IMR-90 (cell line): Measurements from ENCODE around the gene FAIM2. TPM values are rescaled to one million over a fixed set of nuclear protein-coding genes. Genes with fewer than 3 reads are reported as not detected.
A peak's percentile ranks its signal among the peaks of the same experiment; 100 is the strongest.

Source experiments
- ATAC-seq: fragments of 200-7000 bp; cut with Tn5 transposase; 2 replicates; pipeline ENCODE4 v1.9.1; 2020; ENCODE audit warnings: low read depth, mild to moderate bottlenecking, moderate library complexity
- BruUV-seq: library from RNA; stranded (reverse); fragments of 400-500 nt; replicated peaks from 2 replicates; lab custom pipeline; 2021; lab: Mats Ljungman, UMichigan
- CTCF ChIA-PET: fragments of 300-600 bp; formaldehyde crosslinking; extraction: SDS; loops from one replicate; lab custom pipeline; 2021; ENCODE audit warnings: antibody characterized with exemption; lab: Yijun Ruan, JAX
- POLR2A ChIA-PET: fragments of 300-600 bp; sonication (Branson Sonifier 250); formaldehyde crosslinking; loops from one replicate; lab custom pipeline; 2022; ENCODE audit warnings: antibody characterized with exemption; ENCODE audit not compliant: unreplicated experiment; lab: Charles Lee
- DNase-seq: peaks from one replicate; pipeline ENCODE4 v3.0.0; 2013
- H2AFZ ChIP-seq: replicated peaks from 2 replicates; pipeline ENCODE3; 2013; ENCODE audit warnings: low read length, mild to moderate bottlenecking; ENCODE audit not compliant: poor library complexity
- H2AK5ac ChIP-seq: 2 replicates; pipeline ENCODE4 v1.6.1; 2013; ENCODE audit warnings: low read depth, low read length, inconsistent platforms
- H2AK9ac ChIP-seq: replicated peaks from 2 replicates; pipeline ENCODE3; 2013; ENCODE audit warnings: mild to moderate bottlenecking, low read depth, low read length, moderate library complexity; ENCODE audit not compliant: poor library complexity
- H2BK120ac ChIP-seq: 2 replicates; pipeline ENCODE4 v1.6.1; 2013; ENCODE audit warnings: low read depth, low read length, inconsistent platforms
- H2BK15ac ChIP-seq: 3 replicates; pipeline ENCODE4 v1.6.1; 2013; ENCODE audit warnings: low read depth, low read length, inconsistent platforms
- H2BK20ac ChIP-seq: 2 replicates; pipeline ENCODE4 v1.6.1; 2013; ENCODE audit warnings: low read depth, mild to moderate bottlenecking, inconsistent platforms, low read length, moderate library complexity
- H2BK5ac ChIP-seq: 2 replicates; pipeline ENCODE4 v1.6.1; 2013; ENCODE audit warnings: mild to moderate bottlenecking, low read depth, low read length, inconsistent platforms; ENCODE audit not compliant: poor library complexity, severe bottlenecking
- H3K14ac ChIP-seq: replicated peaks from 2 replicates; pipeline ENCODE4 v1.6.1; 2013; ENCODE audit warnings: low read depth, low read length, inconsistent platforms
- H3K18ac ChIP-seq: 2 replicates; pipeline ENCODE4 v1.6.1; 2013; ENCODE audit warnings: low read depth, low read length, control low read depth
- H3K23ac ChIP-seq: 2 replicates; pipeline ENCODE4 v1.6.1; 2013; ENCODE audit warnings: low read depth, low read length, inconsistent platforms
- H3K27ac ChIP-seq: 2 replicates; pipeline ENCODE4 v1.5.1; 2013; ENCODE audit warnings: mild to moderate bottlenecking, control low read depth, low read length; ENCODE audit not compliant: insufficient read depth
- H3K27me3 ChIP-seq: 2 replicates; pipeline ENCODE4 v1.6.1; 2013; ENCODE audit warnings: low read length; ENCODE audit not compliant: control insufficient read depth, insufficient read depth
- H3K36me3 ChIP-seq: 2 replicates; pipeline ENCODE4 v1.6.1; 2013; ENCODE audit warnings: low read length, mixed read lengths; ENCODE audit not compliant: control insufficient read depth, insufficient read depth
- H3K4ac ChIP-seq: 2 replicates; pipeline ENCODE4 v1.6.1; 2013; ENCODE audit warnings: low read depth, low read length, inconsistent platforms
- H3K4me1 ChIP-seq: 2 replicates; pipeline ENCODE4 v1.6.1; 2013; ENCODE audit warnings: low read length, mixed read lengths; ENCODE audit not compliant: control insufficient read depth, insufficient read depth
- H3K4me2 ChIP-seq: 2 replicates; pipeline ENCODE4 v1.6.1; 2013; ENCODE audit warnings: low read depth, mild to moderate bottlenecking, control low read depth, low read length, moderate library complexity
- H3K4me3 ChIP-seq: 2 replicates; pipeline ENCODE4 v1.5.1; 2013; ENCODE audit warnings: low read depth, mild to moderate bottlenecking, control low read depth, low read length, moderate library complexity; ENCODE audit not compliant: insufficient read depth
- H3K56ac ChIP-seq: 2 replicates; pipeline ENCODE4 v1.6.1; 2013; ENCODE audit warnings: low read length, inconsistent platforms; ENCODE audit not compliant: insufficient read depth; ENCODE audit errors: extremely low read depth
- H3K79me1 ChIP-seq, 2 experiments: 2 replicates each; pipeline ENCODE4 v1.6.1; 2013; ENCODE audit warnings: low read length in 2 of 2, inconsistent platforms in 1 of 2, low read depth in 1 of 2
- H3K9ac ChIP-seq: 2 replicates; pipeline ENCODE4 v1.6.1; 2013; ENCODE audit warnings: low read depth, low read length, control low read depth
- H3K9me1 ChIP-seq: 2 replicates; pipeline ENCODE4 v1.6.1; 2013; ENCODE audit warnings: low read length, inconsistent platforms; ENCODE audit not compliant: insufficient read depth
- H3K9me3 ChIP-seq: 2 replicates; pipeline ENCODE4 v1.6.1; 2013; ENCODE audit warnings: low read length; ENCODE audit not compliant: control insufficient read depth, insufficient read depth
- H4K20me1 ChIP-seq: 2 replicates; pipeline ENCODE4 v1.6.1; 2013; ENCODE audit warnings: low read length, inconsistent platforms; ENCODE audit not compliant: insufficient read depth
- H4K5ac ChIP-seq: 2 replicates; pipeline ENCODE4 v1.6.1; 2013; ENCODE audit warnings: mild to moderate bottlenecking, low read depth, low read length, control low read depth
- H4K8ac ChIP-seq, 2 experiments: 2 replicates each; pipeline ENCODE4 v1.6.1; 2013; ENCODE audit warnings: low read depth in 2 of 2, low read length in 2 of 2, control low read depth in 1 of 2, inconsistent platforms in 1 of 2
- H4K91ac ChIP-seq: 2 replicates; pipeline ENCODE4 v1.6.1; 2013; ENCODE audit warnings: low read depth, low read length, inconsistent platforms; ENCODE audit not compliant: insufficient read depth
- FOS ChIP-seq: fragments of 150-350 bp; IDR thresholded peaks from 2 replicates; pipeline ENCODE4 v1.6.1; 2016; ENCODE audit warnings: low read depth, low read length
- POLR2A ChIP-seq: IDR thresholded peaks from 2 replicates; pipeline ENCODE4 v1.6.1; 2012; ENCODE audit warnings: mild to moderate bottlenecking, low read depth, low read length
- RCOR1 ChIP-seq: IDR thresholded peaks from 2 replicates; pipeline ENCODE4 v1.6.1; 2012; ENCODE audit warnings: mild to moderate bottlenecking, low read length, improper control_type of control experiment; ENCODE audit not compliant: insufficient replicate concordance
- WGBS, 2 experiments: methylation state at CpG; one replicate each; pipeline versions ENCODE4 v1.1.5 to v1.1.7; 2013; ENCODE audit warnings: missing lambda C conversion rate in 2 of 2; ENCODE audit not compliant: insufficient read length in 1 of 2; ENCODE audit errors: extremely low coverage in 2 of 2; 5-methylcytosine and 5-hydroxymethylcytosine counted together
- dilution Hi-C: fragments of 300-500 bp; cut with HindIII; formaldehyde crosslinking; loops from one replicate; pipeline ENCODE4 v1.14.3; 2018; ENCODE audit warnings: low sequenced_read_pairs; ENCODE audit not compliant: unreplicated experiment
- in situ Hi-C: fragments of 300-500 bp; cut with MboI; formaldehyde crosslinking; loops from 3 replicates; pipeline ENCODE4 v1.14.3; 2019; ENCODE audit warnings: low sequenced_read_pairs, inconsistent platforms, mixed read lengths
- intact Hi-C: fragments of 100-400 bp; cut with micrococcal nuclease; formaldehyde crosslinking; loops from 2 replicates; pipeline ENCODE4 v1.10.0; 2022
- polyA plus RNA-seq, 3 experiments: library from polyadenylated mRNA; depleted of rRNA; stranded (reverse); fragments of >200 nt; gene quantifications; 2 replicates each; pipeline ENCODE4 v1.2.3, GENCODE V29; 2012; ENCODE audit warnings: low replicate concordance in 1 of 3
- total RNA-seq: library from RNA; depleted of rRNA; stranded (reverse); fragments of >200 nt; gene quantifications from 2 replicates; pipeline ENCODE4 v1.2.3, GENCODE V29; 2012

FAIM2 gene
- total and polyA plus RNA-seq, 2 of the 4 experiments (the other 2 are of a cell fraction): 0.72 to 5.3 TPM

GRCh38 chr12:49929581-49929980 is 25.9 kb upstream of the FAIM2 start:
- dilution Hi-C loops: no loop called here
- H4K5ac ChIP-seq: no peak overlapping the region

More at GRCh38 chr12:49929581-49929980, 25.9 kb upstream of the FAIM2 start:
- ChIA-PET POLR2A (no interaction called here), CTCF (no interaction called here)
- no CpG with 5 or more reads among the region's 7 CpGs for WGBS, 2 experiments
- Histone ChIP-seq H3K4me2 (no peak overlapping the region), H2BK15ac (no peak overlapping the region), H3K23ac (no peak overlapping the region), H3K9me3 (no peaks in the 10 kb centered on the region), H3K27me3 (no peaks in the 10 kb centered on the region; the same call in 1 of the 2 replicates), H2AK5ac (peak overlapping the region; percentile 58; the same call in 1 of the 2 replicates), H3K9me1 (peaks cover 4% of the 10 kb centered on the region; the same call in 1 of the 2 replicates), H3K27ac (no peak overlapping the region), H3K18ac (no peak overlapping the region), H3K56ac (no peak overlapping the region), H3K4me3 (no peak overlapping the region), H2BK5ac (no peak overlapping the region), H4K20me1 (no peaks in the 10 kb centered on the region), H3K9ac (no peak overlapping the region), H3K79me1 (no peaks in the 10 kb centered on the region), H2AK9ac (no peak overlapping the region), H4K8ac (no peak overlapping the region), H2AFZ (no peak overlapping the region), H3K4ac (no peak overlapping the region), H3K4me1 (peaks cover 2% of the 10 kb centered on the region; the same call in 1 of the 2 replicates), H4K91ac (no peak overlapping the region), H3K14ac (no peak overlapping the region), H2BK120ac (no peak overlapping the region), H3K36me3 (no peaks in the 10 kb centered on the region), H2BK20ac (no peak overlapping the region)
- intact Hi-C loops: no loop called here
- in situ Hi-C loops: no loop called here
- no TSS peak for BruUV-seq
- DNase-seq: no peak
- TF ChIP-seq RCOR1: no peak
- no peak for TF ChIP-seq POLR2A
- no peak for TF ChIP-seq FOS
- no peak for ATAC-seq
